HuH-7 (cell line): ENCODE measurements around the gene SEZ6.
"Not testable (repeated sequence)": the region's sequence is repeated elsewhere in the genome, so short reads cannot be mapped to it uniquely, and the experiment has no call there.

Source experiments
- DNase-seq: peaks from one replicate; pipeline ENCODE4 v3.0.0; 2011; ENCODE audit warnings: low spot score

The SEZ6 gene

DNA sequence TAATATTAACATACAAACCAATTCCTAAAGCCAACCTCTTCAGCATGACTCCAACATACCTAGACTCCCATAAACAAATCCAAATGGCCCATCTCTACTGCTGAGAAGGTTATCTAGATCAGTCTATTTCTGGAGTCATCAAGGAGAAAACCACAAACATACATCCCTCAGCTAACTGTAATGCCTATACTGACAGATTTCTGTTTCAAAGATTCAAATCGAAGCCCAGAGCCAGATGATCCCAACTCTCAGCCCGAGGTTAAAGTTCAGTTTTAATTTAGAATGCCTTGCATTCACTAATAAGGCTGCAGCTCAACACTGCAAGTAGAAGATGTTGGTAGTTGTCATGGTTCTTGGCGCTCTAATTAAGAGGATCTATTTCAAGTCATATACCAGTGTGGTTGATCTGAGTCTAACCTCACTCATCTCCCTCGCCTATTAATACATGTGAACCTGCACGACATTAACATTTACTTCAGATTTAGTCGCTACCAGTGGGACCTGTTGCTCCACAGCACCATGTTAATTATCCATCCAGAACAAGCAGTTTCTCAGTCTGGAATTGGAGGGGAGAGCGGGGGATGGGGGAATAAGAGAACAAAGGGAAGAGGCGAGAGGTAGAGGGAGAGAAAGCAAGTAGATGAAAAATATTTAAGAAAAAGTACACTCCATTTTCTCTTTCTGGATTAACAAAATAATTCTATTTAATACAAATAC, 69.9 kb downstream of the SEZ6 start:
- DNase-seq = no peak

DNA sequence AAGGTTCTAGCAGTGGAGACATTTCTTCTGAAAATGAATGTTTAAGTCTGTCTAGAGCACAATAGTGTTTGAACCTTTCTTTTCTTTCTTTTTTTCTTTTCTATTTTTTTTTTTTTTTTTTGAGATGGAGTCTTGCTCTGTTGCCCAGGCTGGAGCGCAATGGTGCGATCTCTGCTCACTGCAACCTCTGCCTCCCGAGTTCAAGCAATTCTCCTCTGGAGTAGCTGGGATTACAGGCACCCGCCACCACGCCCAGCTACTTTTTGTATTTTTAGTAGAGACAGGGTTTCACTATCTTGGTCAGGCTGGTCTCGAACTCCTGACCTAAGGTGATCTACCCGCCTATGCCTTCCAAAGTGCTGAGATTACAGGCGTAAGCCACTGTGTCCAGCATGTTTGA, 71.3 kb downstream of the SEZ6 start:
- not testable (repeated sequence) for DNase-seq

GRCh38 chr17:28929787-28930186, 76.0 kb downstream of the SEZ6 start:
- DNase-seq = no peak

GRCh38 chr17:28928061-28928460, 77.8 kb downstream of the SEZ6 start:
- no peak for DNase-seq

DNA sequence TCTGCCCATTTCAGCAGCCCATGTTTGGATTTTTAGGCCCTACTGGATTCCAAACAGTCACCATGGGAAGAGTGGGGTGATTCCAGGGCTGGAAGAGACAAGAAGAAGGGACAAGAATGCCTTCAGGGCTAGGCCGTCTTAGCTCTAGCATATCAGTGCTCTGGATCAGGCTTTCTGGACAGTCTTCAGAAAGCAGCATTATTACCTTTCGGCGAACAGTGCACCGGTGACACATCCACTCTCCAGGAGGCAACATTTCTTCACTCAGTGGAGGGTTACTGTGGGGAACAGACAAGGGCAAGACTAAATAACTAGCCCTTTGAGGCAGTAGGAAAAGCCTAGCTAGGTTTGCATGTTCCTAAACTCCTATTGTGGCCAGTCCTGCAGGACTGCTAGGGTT, 79.0 kb downstream of the SEZ6 start:
- no peak for DNase-seq

DNA sequence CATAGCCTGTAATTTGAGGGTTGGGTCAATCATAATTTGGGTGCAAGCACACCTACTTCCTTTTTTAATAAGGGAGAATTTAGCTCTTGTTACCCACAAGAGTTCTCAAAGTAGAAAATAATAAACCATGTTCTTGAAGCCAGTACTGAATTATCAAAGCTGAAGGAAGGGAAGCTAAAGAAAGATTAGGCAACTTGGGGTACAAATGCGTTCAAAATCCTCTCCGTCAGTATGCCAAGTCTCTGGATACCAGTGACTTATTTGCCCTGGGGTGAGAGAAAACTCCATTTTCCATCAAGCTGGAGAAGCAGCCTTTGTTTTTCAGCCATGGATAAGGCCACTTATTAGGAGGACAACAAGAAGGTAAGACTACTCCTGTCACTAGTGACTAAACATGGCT, 79.5 kb downstream of the SEZ6 start:
- DNase-seq = no peak

- no peak for DNase-seq
These were observed 79.9 kb downstream of the SEZ6 start for GRCh38 chr17:28925912-28926365.

GRCh38 chr17:28920201-28920600, 85.6 kb downstream of the SEZ6 start:
- DNase-seq = no peak

GRCh38 chr17:28918295-28918694, 87.5 kb downstream of the SEZ6 start:
- DNase-seq = no peak

DNA sequence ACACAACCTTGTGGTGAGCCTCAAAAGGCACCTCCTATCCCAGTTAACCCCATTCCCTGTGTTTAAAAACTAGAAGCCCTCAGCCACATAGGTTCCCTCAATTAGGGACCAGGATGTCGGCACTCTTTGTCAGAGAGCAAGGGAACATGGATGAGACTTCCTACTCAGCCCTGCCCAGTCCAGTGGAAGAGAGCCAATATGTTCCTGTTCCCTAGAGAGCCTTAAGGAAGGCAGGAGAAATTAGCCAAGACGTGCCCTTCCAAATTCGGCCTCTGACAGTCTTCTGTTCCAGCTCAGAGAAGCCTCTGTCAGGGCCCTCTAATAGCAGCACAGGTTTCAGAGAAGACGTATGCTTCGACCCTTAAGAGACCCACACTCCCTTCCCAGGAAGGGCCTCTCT, 88.4 kb downstream of the SEZ6 start:
- no peak for DNase-seq

DNA sequence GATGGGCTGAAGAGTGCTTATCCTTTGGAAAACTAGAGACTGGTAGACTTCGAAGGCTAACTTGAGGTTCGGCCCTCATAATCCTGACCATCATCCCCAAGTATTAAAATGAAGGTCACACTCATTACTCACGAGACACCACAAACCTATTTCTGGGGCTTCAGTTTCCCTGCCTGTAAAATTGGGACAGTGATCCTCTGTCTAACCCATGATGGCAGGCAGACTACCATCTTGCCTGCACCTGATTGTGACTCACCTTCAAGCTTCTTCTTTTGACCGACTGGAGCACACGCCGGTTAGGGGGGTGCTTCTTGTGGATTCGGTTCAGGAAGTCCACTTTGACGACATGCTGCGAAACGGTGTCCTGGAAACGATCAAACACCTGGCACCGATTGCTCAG, 88.8 kb downstream of the SEZ6 start:
- no peak for DNase-seq

DNA sequence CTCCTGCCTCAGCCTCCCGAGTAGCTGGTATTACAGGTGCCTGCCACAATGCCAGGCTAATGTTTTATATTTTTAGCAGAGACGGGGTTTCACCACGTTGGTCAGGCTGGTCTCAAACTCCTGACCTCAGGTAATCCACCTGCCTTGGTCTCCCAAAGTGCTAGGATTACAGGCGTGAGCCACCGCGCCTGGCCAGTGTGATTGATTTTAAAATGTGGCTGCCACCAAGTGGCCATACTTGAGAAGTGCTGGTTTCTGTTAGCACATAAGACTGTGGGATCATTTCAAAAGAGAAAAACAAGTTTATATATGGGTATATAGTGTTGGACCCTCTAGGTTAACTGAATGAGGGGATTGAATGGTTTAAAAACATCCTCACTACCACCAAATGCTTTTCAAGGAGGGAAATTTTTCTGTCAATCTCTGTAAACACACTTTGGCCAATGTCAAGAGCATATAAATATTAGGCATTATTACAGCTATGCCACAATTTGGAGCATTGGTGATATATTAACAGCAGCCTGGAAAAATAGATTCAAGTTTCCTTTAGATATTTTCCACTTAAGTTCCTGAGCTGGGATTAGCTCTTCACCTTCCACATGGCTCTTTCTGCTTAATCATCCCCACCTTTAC, 89.4 kb downstream of the SEZ6 start:
- DNase-seq = peak; percentile 53

- no peak for DNase-seq
These were observed 92.9 kb downstream of the SEZ6 start for GRCh38 chr17:28912938-28913333.

- DNase-seq = peak; percentile 42
These were observed 93.4 kb downstream of the SEZ6 start for GRCh38 chr17:28912281-28912937.

DNA sequence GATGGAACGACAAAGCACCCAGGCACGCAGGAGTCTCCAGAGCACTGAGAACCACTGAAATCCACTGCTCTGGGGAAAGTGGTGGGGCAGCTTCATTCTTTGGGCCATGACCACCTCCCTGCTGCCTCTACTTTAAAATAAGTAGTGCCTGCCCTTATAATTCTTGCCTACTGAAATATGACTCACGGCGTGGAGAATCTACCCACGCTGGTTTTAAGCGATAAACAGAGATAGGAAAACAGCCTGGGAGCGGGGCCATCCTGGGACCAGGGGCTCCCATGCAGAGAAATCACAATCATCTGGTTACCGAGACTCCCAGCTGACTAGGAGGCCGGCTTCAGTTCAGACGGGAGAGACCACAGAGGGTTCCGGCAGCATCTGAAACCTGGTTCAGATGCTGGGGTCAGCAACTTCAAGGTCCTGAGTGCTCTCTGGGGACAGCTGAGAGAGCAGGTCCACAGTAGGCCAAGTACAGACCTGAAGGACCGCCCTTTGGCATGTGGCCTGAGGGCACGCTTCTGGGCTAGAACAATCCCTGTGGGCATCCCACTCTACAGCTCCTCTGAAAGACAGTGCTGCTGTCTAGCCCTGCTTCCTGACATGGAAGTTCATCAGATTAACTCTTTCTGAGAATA, 94.3 kb downstream of the SEZ6 start:
- no peak for DNase-seq

DNA sequence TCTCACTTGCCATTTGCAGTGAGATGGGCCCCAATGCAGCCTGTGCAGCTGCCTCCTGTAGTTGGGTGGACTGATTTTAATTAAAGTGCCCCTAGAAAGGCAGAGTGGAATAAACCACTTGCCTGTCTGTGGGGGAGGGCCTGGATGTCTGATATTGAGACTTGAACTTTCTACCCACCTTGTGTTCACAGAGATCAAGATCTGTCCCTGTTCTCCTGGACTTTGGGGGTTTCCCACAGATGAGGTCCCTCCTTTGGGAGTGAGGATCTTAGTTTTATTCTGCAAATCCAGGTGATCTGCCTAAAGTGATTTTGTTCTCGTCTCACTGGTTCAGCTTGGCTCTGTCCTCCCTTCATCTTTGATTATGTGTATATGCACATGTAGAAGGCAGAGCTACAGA, 95.3 kb downstream of the SEZ6 start:
- no peak for DNase-seq

DNA sequence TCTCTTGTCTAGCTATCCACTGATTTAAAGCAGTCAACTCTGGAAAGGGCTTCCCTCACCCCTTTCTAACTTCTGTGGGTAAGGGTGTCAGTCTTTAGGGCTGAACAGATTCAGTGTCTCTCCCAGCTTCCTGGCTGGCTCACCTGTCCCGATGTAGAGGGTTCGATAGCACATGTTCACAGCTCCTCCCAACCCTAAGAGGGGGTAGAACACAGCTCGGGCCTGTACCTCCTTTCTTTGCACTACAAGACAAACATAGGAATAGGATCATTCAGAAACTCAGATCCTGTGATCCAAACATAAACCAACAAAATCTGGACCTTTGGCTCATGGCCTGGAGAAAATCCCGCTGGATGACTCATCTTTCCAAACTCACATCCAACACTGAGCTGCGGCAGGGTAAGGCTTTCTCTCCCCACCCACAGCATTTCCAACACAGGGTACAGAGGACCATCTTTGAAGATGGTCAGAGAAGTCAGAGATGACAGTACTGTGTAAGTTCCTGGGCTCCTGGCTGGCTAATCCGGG, 97.1 kb downstream of the SEZ6 start:
- no peak for DNase-seq

- DNase-seq = no peak
These were observed 97.9 kb downstream of the SEZ6 start for GRCh38 chr17:28907709-28908475.

DNA sequence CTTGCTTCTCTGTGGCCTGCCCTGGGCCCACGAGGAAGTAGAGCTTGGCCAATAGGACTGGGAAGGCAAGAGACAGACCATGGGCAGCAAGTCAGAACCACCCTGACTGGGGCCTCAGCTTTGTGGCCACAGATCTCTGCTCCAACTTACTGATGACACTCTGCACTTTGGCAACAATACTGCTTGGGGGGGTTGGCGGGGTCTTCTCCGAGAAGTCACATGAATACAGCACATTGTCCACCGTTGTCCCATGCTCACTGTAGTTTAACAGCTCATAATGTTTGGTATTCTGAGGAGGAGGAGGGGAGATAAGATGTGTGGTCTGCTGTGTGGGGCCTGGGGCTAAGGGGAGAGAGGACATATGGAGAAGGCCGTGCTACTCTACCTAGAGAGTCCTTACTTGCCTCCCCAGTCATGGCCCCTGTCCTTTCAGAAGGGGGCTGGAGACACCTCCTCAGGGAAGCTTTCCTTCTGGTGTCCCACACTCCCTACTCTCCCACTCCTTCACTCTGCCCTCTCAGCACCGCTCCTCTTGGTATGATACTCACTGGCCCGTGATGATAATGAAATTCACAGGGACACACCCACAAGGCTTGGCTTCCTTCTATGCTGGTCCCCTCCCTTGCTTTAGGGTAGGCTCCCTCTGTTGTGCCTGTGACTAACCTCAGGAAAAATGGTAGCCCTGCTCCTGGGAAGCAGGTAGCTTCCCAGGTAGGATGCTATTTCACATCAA, 99.0 kb downstream of the SEZ6 start:
- DNase-seq = no peak

DNA sequence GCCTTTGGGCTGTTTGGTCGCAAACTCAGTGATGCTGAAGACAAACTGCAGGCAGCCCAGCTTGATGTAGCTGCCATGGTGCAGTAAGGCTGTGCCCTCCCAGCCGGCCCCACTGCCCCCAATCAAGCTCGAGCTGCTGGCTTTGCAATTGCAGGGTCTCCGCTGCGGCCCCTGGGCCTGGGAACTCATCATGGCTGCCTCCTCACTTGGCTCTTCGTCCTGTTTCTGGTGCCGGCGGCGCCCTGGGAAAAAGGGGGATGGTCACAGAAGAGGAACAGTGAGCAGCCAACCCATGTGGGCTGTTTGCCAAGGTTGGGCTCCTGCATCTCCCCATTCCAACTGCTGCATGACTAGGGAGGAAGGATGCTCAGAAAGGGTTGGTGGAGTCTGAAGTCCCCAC, 99.6 kb downstream of the SEZ6 start:
- no peak for DNase-seq
